ENCODE data around the gene LPP.

- TF ChIP-seq CTCF (IDR thresholded peaks at IDR 0.05 in 4 of 5, conservative IDR thresholded peaks at IDR 0.05 in 1 of 5) (no peak), POLR2A (IDR thresholded peaks at IDR 0.05) (peak; percentile 59 to 81)
Measured at GRCh38 chr3:188286087-188286513, 132.1 kb downstream of the LPP start.

All from gastrocnemius medialis (tissue), 4 donors.